Nephron (organoid): ENCODE data around the gene PLEKHA6.
A peak's percentile ranks its signal among the peaks of the same experiment; 100 is the strongest.

Source experiments
- H3K27ac Mint-ChIP-seq, 3 experiments: 2 replicates each; pipeline ENCODE4 v1.8.0; 2020; ENCODE audit warnings: mixed read lengths in 3 of 3, mild to moderate bottlenecking in 2 of 3, moderate library complexity in 1 of 3
- H3K27me3 Mint-ChIP-seq: 2 replicates; pipeline ENCODE4 v1.8.0; 2021; ENCODE audit warnings: low read depth, mild to moderate bottlenecking, moderate library complexity, mixed read lengths
- H3K36me3 Mint-ChIP-seq: 2 replicates; pipeline ENCODE4 v1.8.0; 2020; ENCODE audit warnings: low read depth, mixed read lengths
- H3K4me1 Mint-ChIP-seq: 2 replicates; pipeline ENCODE4 v1.8.0; 2020; ENCODE audit warnings: mixed read lengths
- H3K4me3 Mint-ChIP-seq, 3 experiments: 2 replicates each; pipeline ENCODE4 v1.8.0; 2020; ENCODE audit warnings: mild to moderate bottlenecking in 3 of 3, mixed read lengths in 3 of 3, moderate library complexity in 2 of 3
- H3K9me3 Mint-ChIP-seq: 2 replicates; pipeline ENCODE4 v1.8.0; 2020; ENCODE audit warnings: mixed read lengths
- TF ChIP-seq, protein P1 (sequence below), 3 experiments: fragments of 200-600 bp; sonication (generic); IDR thresholded peaks; one replicate each; pipeline ENCODE4 v1.5.0; 2021; ENCODE audit warnings: antibody characterized with exemption in 3 of 3; ENCODE audit not compliant: unreplicated experiment in 3 of 3

Gene PLEKHA6

DNA sequence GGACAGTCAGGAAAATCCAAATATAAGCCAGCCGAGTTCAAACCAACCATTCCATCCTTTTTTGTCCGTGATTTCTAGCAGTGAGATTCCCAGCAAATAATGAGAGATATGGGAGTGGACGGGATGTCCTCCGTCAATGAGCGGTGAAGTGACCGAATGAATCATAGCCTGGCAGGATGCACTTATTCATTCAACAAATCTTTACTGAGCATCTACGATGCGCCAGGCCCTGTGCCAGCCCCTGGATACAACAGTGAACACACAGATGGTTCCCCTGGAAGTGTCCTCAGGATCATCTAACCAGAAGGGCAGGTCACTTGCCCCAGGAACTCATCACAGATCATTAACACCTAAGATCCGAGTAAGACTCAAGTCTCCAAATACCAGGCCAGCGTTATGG is 8.2 kb upstream of the PLEKHA6 start:
- Mint-ChIP-seq H3K4me1 (peaks cover 11% of the 10 kb centered on the region), H3K27me3 (peaks cover 36% of the 10 kb centered on the region), H3K9me3 (no peaks in the 10 kb centered on the region), H3K36me3 (no peaks in the 10 kb centered on the region), H3K4me3 (no peak overlapping the region), H3K27ac (peak overlapping the region in 1 of 3 experiments; percentile 14)
- TF ChIP-seq, protein P1, sequence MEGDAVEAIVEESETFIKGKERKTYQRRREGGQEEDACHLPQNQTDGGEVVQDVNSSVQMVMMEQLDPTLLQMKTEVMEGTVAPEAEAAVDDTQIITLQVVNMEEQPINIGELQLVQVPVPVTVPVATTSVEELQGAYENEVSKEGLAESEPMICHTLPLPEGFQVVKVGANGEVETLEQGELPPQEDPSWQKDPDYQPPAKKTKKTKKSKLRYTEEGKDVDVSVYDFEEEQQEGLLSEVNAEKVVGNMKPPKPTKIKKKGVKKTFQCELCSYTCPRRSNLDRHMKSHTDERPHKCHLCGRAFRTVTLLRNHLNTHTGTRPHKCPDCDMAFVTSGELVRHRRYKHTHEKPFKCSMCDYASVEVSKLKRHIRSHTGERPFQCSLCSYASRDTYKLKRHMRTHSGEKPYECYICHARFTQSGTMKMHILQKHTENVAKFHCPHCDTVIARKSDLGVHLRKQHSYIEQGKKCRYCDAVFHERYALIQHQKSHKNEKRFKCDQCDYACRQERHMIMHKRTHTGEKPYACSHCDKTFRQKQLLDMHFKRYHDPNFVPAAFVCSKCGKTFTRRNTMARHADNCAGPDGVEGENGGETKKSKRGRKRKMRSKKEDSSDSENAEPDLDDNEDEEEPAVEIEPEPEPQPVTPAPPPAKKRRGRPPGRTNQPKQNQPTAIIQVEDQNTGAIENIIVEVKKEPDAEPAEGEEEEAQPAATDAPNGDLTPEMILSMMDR (IDR thresholded peaks at IDR 0.05; ENCODE audit: unreplicated experiment in 3 of 3), result no peak

DNA sequence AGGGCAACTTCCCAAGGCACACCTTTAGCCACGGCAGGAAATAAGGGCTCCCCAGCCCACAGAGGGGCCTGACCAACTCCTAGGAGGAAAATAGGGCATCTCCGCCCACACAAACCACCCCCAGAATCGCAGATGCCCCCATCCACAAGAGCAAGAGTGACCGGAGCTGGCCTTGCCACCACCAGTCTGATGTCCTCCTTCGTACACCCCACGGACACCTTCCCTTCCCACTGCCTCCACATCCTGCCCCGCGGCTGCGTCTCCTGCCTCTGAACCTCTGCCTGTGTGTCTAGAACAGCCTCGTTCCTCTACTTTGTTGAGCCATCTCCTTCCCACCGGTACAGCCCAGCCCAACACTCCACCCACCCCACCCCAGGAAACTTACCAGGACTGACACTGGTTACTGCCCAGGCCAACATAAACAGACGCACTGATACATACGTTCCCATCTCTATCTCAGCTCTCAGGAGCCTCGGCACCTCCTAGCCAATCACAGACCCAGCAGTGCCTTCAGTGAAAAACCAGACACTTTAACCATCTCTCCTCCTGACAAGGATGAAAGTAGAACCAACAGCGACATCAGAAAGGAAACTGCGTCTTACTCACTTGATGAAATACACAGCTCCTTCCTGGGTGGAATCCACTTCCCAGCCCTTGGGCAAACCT is 7.6 kb upstream of the PLEKHA6 start:
- Mint-ChIP-seq H3K4me3 (no peak overlapping the region), H3K4me1 (peaks cover 11% of the 10 kb centered on the region), H3K27me3 (peaks cover 36% of the 10 kb centered on the region), H3K9me3 (no peaks in the 10 kb centered on the region), H3K36me3 (no peaks in the 10 kb centered on the region), H3K27ac (peak overlapping the region in 1 of 3 experiments; percentile 14)
- TF ChIP-seq, protein P1 (IDR thresholded peaks at IDR 0.05; ENCODE audit: unreplicated experiment in 3 of 3), result no peak

DNA sequence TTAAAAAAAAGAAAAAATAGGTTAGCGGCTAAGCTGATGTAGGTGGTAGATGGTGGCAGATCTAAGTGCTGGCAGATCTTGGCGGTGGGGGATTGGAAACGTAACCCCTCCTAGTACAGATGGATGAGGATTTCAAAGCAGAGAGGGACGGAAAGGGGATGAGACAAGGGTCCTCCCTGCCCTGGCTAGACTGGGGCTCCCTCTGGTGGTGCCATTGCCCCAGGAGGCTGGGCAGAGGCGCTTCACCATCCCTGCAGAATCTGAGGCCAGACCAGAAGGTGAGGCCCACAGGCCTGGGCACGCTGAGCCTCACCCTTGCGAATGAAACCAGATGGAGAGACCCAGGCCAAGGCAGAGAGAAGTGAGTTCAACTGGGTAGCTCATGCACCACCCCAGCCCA is 7.0 kb upstream of the PLEKHA6 start:
- Mint-ChIP-seq H3K4me1 (peaks cover 14% of the 10 kb centered on the region), H3K27me3 (peaks cover 36% of the 10 kb centered on the region), H3K36me3 (no peaks in the 10 kb centered on the region), H3K9me3 (no peaks in the 10 kb centered on the region), H3K4me3 (no peak overlapping the region), H3K27ac (no peak overlapping the region)
- TF ChIP-seq, protein P1 (IDR thresholded peaks at IDR 0.05; ENCODE audit: unreplicated experiment in 3 of 3), result peak in 1 of 3 experiments; percentile 17

DNA sequence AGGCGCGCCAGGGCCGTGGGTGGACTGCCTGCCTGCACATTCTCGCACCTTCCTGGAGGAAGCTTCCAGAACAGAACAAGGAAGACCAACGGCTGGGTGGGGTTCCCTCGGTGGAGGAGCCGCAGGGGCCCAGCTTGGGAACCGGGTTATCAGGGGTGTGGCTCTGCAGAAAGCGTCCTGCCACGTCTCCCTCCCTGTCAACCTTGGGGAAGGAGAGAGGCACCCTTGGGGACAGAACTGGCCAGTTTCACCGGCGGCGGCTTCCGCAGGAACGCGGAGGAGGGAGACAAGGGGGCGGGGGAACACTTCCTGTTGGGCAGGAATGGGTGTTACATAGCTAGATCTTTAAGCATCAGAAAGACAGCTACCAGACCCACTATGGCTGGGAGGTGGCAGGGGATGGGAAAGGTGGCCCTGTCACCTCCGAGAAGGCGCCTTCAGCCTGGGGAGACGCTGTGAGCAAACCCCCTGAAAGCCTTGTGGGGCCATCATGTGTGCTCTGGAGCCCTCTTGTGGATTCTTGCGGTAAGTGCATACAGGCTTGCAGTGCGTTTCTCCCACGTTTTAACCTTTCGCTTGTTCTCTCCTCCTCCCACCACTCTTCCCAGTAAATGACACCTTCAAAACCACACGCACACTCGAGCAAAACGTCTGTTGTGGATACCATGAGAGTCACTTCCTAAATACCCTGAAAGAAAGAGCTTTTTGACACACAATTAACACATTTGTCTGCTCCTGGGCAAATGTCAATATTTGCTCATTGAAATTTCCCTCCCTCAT is 3.8 kb upstream of the PLEKHA6 start:
- Mint-ChIP-seq H3K4me3 (peak overlapping the region; percentile 14 to 75 (median 15)), H3K36me3 (no peaks in the 10 kb centered on the region), H3K9me3 (no peaks in the 10 kb centered on the region), H3K27ac (peak overlapping the region; percentile 12 to 49 (median 20)), H3K27me3 (peaks cover 24% of the 10 kb centered on the region), H3K4me1 (peaks cover 34% of the 10 kb centered on the region)
- TF ChIP-seq, protein P1 (IDR thresholded peaks at IDR 0.05; ENCODE audit: unreplicated experiment in 3 of 3), result peak; percentile 99

DNA sequence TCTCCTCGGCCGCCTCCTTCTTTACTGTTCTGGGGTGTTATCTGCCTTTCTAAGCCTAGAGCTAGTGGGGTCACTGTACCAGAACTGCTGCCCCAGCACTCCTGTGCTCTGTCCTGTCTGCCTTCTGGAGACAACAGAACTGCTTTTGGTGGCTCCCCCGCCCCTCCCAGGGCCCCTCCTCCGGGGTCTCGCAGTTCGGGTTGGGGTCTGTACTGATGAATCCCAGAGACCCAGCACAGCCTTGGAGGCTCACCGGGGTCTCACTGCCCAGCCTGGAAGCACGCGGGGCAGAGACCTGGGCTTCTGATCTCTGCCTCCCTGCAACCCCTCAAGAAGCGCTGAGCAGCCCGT is 3.2 kb upstream of the PLEKHA6 start:
- H3K27me3 Mint-ChIP-seq, result peaks cover 23% of the 10 kb centered on the region
- peak overlapping the region; percentile 15 to 75 (median 38) for H3K4me3 Mint-ChIP-seq
- no peaks in the 10 kb centered on the region for H3K36me3 Mint-ChIP-seq
- peak overlapping the region; percentile 20 to 79 (median 69) for H3K27ac Mint-ChIP-seq
- no peaks in the 10 kb centered on the region for H3K9me3 Mint-ChIP-seq
- TF ChIP-seq, protein P1 (IDR thresholded peaks at IDR 0.05; ENCODE audit: unreplicated experiment in 3 of 3), result no peak
- H3K4me1 Mint-ChIP-seq, result peaks cover 36% of the 10 kb centered on the region
